ENCODE data around the gene IFFO2. TPM values are rescaled to one million over a fixed set of nuclear protein-coding genes. Genes with fewer than 3 reads are reported as not detected.

Gene IFFO2
- total and polyA plus RNA-seq, 12 donors = 5.9 to 23.4 (median 15.8) TPM

DNA sequence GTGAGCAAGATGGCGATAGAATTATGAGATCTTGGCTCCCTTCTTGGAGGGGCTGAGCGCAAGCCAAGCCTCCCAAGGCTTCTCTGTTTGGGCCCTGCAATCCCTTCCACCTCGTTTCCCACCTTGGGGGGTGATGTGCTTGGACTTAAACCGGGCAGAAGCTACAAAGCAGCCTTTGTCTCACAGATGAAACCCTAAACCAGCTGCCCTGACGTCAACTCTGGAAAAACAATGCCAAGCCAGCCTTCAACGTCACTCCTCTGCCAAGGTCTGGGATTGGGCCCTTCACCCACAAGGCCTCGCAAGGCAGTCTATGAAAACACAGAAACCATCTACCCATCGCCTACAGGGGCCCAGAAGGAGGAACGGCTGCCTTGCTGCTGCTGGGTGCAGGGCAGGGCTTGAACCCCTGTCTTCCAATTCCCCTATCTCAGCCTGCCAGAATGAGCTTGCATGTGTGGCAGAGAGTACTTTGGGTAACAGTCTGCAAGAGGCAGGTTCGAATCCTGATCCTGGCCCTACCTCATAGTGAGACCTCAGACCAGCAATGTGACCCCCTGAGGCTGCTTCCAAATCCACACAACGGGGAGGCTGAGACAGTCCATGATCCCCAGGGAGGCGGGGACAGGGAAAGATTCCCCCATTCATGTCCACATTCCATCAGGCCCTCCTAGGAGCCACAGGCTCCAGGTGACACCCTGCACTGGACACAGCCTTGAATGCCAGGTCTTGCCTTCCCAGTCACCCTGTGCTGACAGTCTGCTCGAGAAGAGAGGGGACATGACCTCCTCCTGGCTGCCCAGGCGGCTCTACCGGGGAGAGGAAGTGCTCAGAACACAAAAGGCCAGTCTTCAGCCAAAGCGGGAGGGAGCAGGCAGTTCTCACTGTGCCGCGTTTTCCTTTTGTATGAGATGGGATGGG, 15.0 kb downstream of the IFFO2 start:
- Histone ChIP-seq H3K4me1 (replicated peaks in 1 of 2) (peaks cover 33 to 76% of the 10 kb centered on the region in 2 donors), H3K9me3 (replicated peaks in 1 of 3) (no peaks in the 10 kb centered on the region), H3K27ac (peak overlapping the region; percentile 13 to 75 (median 34)), H3K4me3 (no peak overlapping the region), H3K27me3 (no peaks in the 10 kb centered on the region), H3K36me3 (replicated peaks in 1 of 2) (no peaks in the 10 kb centered on the region)
- peak; percentile 72 to 86 (median 80) for DNase-seq
- 40 to 48% (median 43%) methylated on average over 12 to 18 of the region's 18 CpGs for WGBS, 4 donors
- intact Hi-C loops (cut with DNase I) = no loop called here
- TF ChIP-seq, protein P1, sequence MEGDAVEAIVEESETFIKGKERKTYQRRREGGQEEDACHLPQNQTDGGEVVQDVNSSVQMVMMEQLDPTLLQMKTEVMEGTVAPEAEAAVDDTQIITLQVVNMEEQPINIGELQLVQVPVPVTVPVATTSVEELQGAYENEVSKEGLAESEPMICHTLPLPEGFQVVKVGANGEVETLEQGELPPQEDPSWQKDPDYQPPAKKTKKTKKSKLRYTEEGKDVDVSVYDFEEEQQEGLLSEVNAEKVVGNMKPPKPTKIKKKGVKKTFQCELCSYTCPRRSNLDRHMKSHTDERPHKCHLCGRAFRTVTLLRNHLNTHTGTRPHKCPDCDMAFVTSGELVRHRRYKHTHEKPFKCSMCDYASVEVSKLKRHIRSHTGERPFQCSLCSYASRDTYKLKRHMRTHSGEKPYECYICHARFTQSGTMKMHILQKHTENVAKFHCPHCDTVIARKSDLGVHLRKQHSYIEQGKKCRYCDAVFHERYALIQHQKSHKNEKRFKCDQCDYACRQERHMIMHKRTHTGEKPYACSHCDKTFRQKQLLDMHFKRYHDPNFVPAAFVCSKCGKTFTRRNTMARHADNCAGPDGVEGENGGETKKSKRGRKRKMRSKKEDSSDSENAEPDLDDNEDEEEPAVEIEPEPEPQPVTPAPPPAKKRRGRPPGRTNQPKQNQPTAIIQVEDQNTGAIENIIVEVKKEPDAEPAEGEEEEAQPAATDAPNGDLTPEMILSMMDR (IDR thresholded peaks at IDR 0.05) = peak in 1 of 6 experiments; percentile 19
- TF ChIP-seq POLR2A (IDR thresholded peaks at IDR 0.05) = peak in 1 of 2 donors; percentile 46

DNA sequence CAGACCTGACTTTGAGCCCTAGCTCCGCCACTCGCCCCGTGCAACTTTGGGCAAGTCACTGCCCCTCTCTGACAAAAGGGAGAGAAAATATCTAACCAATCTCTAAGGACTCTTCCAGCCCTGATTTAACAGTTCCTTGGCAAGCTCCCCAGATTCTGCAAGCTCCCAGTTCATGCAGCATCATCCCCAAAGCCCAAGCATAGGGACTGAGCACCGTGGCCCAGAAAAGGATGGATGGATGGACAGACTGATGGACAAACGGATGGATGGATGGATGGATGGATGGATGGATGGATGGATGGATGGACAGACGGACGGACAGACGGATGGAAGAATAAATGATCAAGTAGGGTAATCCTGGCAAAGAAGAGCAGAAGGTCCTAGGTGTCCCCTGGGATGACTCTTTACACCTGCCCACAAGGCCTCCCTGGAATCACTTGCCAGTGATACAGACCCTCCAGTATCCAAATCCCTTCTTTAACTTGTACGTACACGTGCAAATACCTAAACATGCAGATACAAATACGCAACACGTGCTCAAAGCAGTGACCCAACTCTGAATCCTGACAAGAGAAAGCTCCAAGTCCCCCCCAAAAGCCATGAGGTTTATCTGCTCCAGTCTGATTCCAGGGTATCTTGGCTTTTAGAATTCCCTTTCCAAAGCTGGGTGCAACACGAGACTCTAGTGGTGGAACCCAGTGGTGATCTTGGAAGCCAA, 16.0 kb downstream of the IFFO2 start:
- H3K27me3 ChIP-seq = no peaks in the 10 kb centered on the region
- no peaks in the 10 kb centered on the region for H3K9me3 ChIP-seq (replicated peaks in 1 of 3)
- peak overlapping the region in 3 of 5 donors; percentile 33 to 75 (median 70) for H3K27ac ChIP-seq
- H3K4me1 ChIP-seq (replicated peaks in 1 of 2) = peaks cover 27 to 70% of the 10 kb centered on the region in 2 donors
- no peak overlapping the region for H3K4me3 ChIP-seq
- H3K36me3 ChIP-seq (replicated peaks in 1 of 2) = no peaks in the 10 kb centered on the region
- TF ChIP-seq POLR2A (IDR thresholded peaks at IDR 0.05) = no peak
- peak in 2 of 7 donors; percentile 45 to 51 for DNase-seq
- intact Hi-C loops (cut with DNase I) = no loop called here
- WGBS, 4 donors = 76 to 82% (median 80%) methylated on average over 13 of the region's 13 CpGs

DNA sequence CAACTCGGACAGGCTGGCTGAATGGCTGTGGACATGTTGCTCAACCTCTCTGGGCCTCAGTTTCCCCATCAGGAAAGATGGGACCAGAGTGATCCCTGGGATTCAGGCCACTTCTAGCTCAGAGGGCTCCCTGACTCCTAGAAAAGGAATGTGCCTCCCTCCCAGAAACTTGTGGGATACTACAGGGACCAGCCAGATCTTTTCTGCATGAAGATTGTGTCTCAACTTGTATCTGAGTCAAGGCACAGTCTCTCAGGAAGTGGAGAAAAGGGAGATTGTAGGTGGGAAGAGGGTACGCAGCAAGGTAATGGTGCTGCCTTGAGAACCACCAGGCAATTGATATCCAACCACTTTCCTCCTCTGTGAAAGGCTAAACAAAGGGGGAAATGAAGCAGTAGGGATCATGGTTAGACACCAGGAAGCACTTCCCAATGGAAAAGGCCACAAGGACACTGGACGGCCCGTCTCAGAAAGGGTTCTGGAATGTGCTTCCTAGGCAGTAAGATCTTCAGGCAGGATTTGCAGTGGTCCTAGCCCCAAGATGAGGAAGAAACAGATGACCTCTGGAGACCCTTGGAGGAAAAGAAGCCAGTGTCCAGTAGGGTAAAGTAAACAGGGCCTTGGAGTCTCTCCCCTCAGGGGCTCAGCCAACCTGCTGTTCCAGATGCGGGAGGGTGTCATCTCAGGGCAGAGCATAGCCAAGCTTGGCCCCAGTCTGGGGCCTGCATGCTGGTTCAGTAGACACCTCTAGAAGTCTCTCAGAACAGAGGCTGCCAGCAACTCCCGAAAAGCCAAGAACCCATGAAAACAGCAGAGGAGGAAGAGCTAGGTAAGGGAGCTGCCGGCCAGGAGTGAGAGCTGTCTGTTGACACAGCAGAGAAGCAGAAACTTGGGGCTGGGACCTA, 16.8 kb downstream of the IFFO2 start:
- Histone ChIP-seq H3K4me1 (replicated peaks in 1 of 2) (peaks cover 19 to 61% of the 10 kb centered on the region in 2 donors), H3K27me3 (no peaks in the 10 kb centered on the region), H3K27ac (peak overlapping the region in 3 of 5 donors; percentile 22 to 75 (median 63)), H3K4me3 (no peak overlapping the region), H3K36me3 (replicated peaks in 1 of 2) (no peaks in the 10 kb centered on the region), H3K9me3 (replicated peaks in 1 of 3) (no peaks in the 10 kb centered on the region)
- TF ChIP-seq, protein P1 (IDR thresholded peaks at IDR 0.05) = no peak
- TF ChIP-seq POLR2A (IDR thresholded peaks at IDR 0.05) = no peak
- 75 to 82% (median 78%) methylated on average over 5 to 7 of the region's 7 CpGs for WGBS, 4 donors
- intact Hi-C loops (cut with DNase I) = no loop called here
- DNase-seq = no peak

DNA sequence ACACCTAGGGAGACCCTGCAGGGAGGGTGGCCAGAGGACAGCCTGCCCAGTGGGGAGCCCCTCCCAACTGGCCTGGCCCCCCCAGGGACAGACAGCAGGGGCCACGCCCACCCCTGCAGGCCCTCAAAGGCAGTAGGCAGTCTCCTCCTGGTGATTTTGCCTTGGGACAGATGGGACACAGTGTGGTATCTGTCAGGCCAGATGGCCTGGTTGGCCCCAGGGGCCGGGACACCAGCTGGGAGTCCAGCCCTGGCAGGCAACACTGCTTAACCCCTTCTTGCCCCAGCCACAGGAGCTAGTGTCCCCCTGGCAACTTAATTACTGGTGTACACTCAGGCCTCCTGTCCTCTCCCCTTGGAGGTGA, 17.8 kb downstream of the IFFO2 start:
- peak overlapping the region in 2 of 5 donors; percentile 63 to 75 for H3K27ac ChIP-seq

More for the DNA sequence above, 17.8 kb downstream of the IFFO2 start:
- no peaks in the 10 kb centered on the region for H3K9me3 ChIP-seq (replicated peaks in 1 of 3)
- H3K4me3 ChIP-seq = no peak overlapping the region
- peaks cover 15 to 57% of the 10 kb centered on the region in 2 donors for H3K4me1 ChIP-seq (replicated peaks in 1 of 2)
- 20 to 40% (median 34%) methylated on average over 2 of the region's 2 CpGs; no CpG with 5 or more reads in 1 of the 4 donors for WGBS, 4 donors
- intact Hi-C loops (cut with DNase I) = no loop called here
- DNase-seq = peak in 1 of 7 donors; percentile 34
- no peak for TF ChIP-seq POLR2A (IDR thresholded peaks at IDR 0.05)
- TF ChIP-seq, protein P1 (IDR thresholded peaks at IDR 0.05) = no peak
- no peaks in the 10 kb centered on the region for H3K27me3 ChIP-seq
- no peaks in the 10 kb centered on the region for H3K36me3 ChIP-seq (replicated peaks in 1 of 2)
